Measurements from ENCODE around the gene SLC29A1. TPM values are rescaled to one million over a fixed set of nuclear protein-coding genes. Genes with fewer than 3 reads are reported as not detected.

SLC29A1 gene
- total and polyA plus RNA-seq, 2 experiments from 2014 or later: 23.3 to 30.8 TPM

DNA sequence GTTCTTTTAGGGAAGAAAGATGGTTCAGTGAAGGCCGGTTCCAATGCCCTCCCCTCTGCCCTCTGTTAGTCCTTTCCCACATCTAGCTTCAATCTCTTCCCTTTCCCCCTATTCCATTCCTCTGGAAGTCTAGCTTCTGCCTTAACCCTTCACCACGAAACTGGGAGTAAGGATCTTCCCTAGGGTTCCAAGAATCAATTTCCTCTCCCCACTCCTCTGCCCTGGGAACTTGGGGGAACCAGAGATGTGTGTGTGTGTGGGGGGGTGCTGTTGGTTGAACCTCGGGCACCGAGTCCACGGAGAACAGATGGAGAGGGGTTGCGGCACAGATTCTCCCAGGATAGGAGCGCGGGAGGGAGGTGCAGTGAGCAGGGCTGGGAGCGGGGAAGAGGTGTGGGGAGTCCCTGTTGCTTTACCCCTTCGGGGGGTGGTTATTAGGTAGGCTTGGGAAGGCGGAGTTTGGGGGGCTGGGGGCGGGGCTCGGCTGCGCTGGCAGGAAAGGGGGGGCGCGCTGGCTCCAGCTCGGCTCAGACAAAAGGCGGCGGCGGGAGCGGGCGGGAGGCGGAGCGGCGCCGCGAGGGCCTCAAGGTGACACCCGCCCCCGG, 46.6 kb downstream of the SLC29A1 start, which contains the start of gene TMEM151B:
Gene TMEM151B, plus strand, starts transcription at position 530 of the 605 bp plus-strand sequence. CDS start 293 bp downstream, outside the sequence.
- no peak within 1 kb of the TSS for H3K27ac ChIP-seq
- H3K27me3 ChIP-seq: peaks cover 55% of the 10 kb centered on the region
- DNase-seq (ENCODE audit: low spot score): no peak
- no peak within 1 kb of the TSS for H3K4me3 ChIP-seq
- H3K4me2 ChIP-seq: peak within 1 kb of the TSS; percentile 88
- H3K36me3 ChIP-seq (replicated peaks; ENCODE audit: insufficient read depth, low read depth): no peaks in the 10 kb centered on the region
- TF ChIP-seq CTCF (IDR thresholded peaks at IDR 0.05; ENCODE audit: poor library complexity) (no peak), EZH2 (IDR thresholded peaks at IDR 0.05; ENCODE audit: borderline replicate concordance) (peak; percentile 84), EZH2phosphoT487 (IDR thresholded peaks at IDR 0.05; ENCODE audit: low read depth, severe bottlenecking, unreplicated experiment) (no peak)
- WGBS (ENCODE audit: low lambda C conversion rate, missing lambda C conversion rate): 8% methylated on average over 10 of the region's 29 CpGs
- H4K20me1 ChIP-seq (ENCODE audit: insufficient read depth, poor library complexity, severe bottlenecking): no peaks in the 10 kb centered on the region
- H2AFZ ChIP-seq: no peak within 1 kb of the TSS
- H3K79me2 ChIP-seq: no peaks in the 10 kb centered on the region
- H3K9me2 ChIP-seq (replicated peaks; ENCODE audit: insufficient read depth): no peaks in the 10 kb centered on the region
- H3K9me3 ChIP-seq (ENCODE audit: low read depth): no peaks in the 10 kb centered on the region
- H3K4me1 ChIP-seq (ENCODE audit: insufficient read depth): no peaks in the 10 kb centered on the region

DNA sequence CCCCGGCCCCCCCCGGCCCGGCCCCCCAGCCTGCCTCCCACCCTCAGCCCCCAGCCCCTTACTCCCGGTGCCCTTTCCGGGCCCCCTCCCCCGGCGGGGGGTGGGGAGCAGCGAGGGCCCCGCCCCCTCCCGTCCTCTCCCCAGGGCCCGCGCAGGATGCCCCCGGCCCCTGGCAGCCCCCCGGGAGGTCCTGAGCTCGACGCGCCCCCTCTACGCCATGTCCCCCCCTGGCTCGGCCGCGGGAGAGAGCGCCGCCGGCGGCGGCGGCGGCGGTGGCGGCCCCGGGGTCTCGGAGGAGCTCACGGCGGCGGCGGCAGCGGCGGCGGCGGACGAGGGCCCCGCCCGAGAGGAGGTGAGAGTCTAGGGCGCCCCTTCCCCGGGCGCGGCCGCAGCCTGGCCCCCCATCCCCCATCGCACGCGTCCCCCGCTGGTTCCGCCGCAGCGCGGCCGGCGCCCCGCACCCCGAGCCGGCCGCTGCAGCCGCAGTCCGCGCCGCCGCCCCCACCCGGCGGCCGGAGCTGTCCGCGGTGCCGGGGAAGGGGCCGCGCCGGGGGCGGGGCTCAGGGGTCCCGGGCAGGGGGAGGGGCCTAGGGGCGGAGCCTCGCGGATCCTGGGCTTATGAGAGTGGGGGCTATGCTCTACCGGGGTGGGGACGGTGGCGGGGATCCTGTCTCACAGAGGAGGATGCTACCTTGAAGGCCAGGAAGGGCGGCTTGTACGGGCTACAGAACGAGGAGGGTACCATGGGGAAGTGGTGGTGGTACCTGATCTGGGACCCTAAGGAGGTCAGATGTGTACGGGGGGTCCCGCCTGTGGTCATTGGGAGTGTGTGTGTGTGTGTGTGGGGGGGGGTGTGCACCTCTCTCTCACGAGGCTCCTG, 47.4 kb downstream of the SLC29A1 start:
- no peaks in the 10 kb centered on the region for H3K79me2 ChIP-seq
- H3K9me3 ChIP-seq (ENCODE audit: low read depth): no peaks in the 10 kb centered on the region
- no peak overlapping the region for H2AFZ ChIP-seq
- DNase-seq (ENCODE audit: low spot score): peak; percentile 55
- H3K27me3 ChIP-seq: peaks cover 55% of the 10 kb centered on the region
- peak overlapping the region; percentile 88 for H3K4me2 ChIP-seq
- 8% methylated on average over 11 of the region's 90 CpGs for WGBS (ENCODE audit: low lambda C conversion rate, missing lambda C conversion rate)
- no peaks in the 10 kb centered on the region for H3K36me3 ChIP-seq (replicated peaks; ENCODE audit: insufficient read depth, low read depth)
- H3K9me2 ChIP-seq (replicated peaks; ENCODE audit: insufficient read depth): no peaks in the 10 kb centered on the region
- H3K4me3 ChIP-seq: no peak overlapping the region
- H3K4me1 ChIP-seq (ENCODE audit: insufficient read depth): no peaks in the 10 kb centered on the region
- H3K27ac ChIP-seq: no peak overlapping the region
- no peaks in the 10 kb centered on the region for H4K20me1 ChIP-seq (ENCODE audit: insufficient read depth, poor library complexity, severe bottlenecking)
- TF ChIP-seq EZH2 (IDR thresholded peaks at IDR 0.05; ENCODE audit: borderline replicate concordance) (no peak), EZH2phosphoT487 (IDR thresholded peaks at IDR 0.05; ENCODE audit: low read depth, severe bottlenecking, unreplicated experiment) (no peak), CTCF (IDR thresholded peaks at IDR 0.05; ENCODE audit: poor library complexity) (no peak)

DNA sequence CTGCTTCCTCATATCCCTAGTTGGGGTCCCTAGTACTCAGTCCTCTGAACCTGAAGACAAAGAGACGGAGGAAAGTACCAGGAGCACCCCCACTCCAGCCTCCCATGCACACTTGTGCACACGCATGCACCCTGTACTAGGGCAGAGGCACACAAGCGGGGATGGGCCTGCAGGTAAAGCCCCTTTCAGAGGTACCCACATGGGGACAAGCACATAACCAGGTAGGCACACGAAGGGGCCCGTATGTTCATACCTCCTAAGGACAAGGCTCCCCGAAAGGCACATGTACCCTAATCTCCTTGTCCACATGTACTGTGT, 48.0 kb downstream of the SLC29A1 start:
- Histone ChIP-seq H3K4me2 (peak overlapping the region; percentile 88), H3K27ac (no peak overlapping the region), H3K27me3 (peaks cover 57% of the 10 kb centered on the region), H3K9me2 (replicated peaks; ENCODE audit: insufficient read depth) (no peaks in the 10 kb centered on the region), H4K20me1 (ENCODE audit: insufficient read depth, poor library complexity, severe bottlenecking) (no peaks in the 10 kb centered on the region), H3K4me3 (no peak overlapping the region), H2AFZ (no peak overlapping the region), H3K79me2 (no peaks in the 10 kb centered on the region), H3K9me3 (ENCODE audit: low read depth) (no peaks in the 10 kb centered on the region), H3K36me3 (replicated peaks; ENCODE audit: insufficient read depth, low read depth) (no peaks in the 10 kb centered on the region), H3K4me1 (ENCODE audit: insufficient read depth) (no peaks in the 10 kb centered on the region)
- 90% methylated on average over 6 of the region's 6 CpGs for WGBS (ENCODE audit: low lambda C conversion rate, missing lambda C conversion rate)
- TF ChIP-seq EZH2phosphoT487 (IDR thresholded peaks at IDR 0.05; ENCODE audit: low read depth, severe bottlenecking, unreplicated experiment): no peak
- no peak for TF ChIP-seq CTCF (IDR thresholded peaks at IDR 0.05; ENCODE audit: poor library complexity)
- no peak for TF ChIP-seq EZH2 (IDR thresholded peaks at IDR 0.05; ENCODE audit: borderline replicate concordance)
- DNase-seq (ENCODE audit: low spot score): no peak
